Left ventricle myocardium inferior (tissue), 1 donor: Measurements from ENCODE around the gene EFEMP1. TPM values are rescaled to one million over a fixed set of nuclear protein-coding genes. Genes with fewer than 3 reads are reported as not detected.

Source experiments
- DNase-seq: peaks from one replicate; pipeline ENCODE4 v3.0.0-alpha.2; 2020
- H3K27ac ChIP-seq: fragments of 200-600 bp; replicated peaks from 2 replicates; pipeline ENCODE4 v1.8.0; 2021
- H3K27me3 ChIP-seq: fragments of 200-600 bp; 2 replicates; pipeline ENCODE4 v1.8.0; 2021; ENCODE audit warnings: low read depth
- H3K36me3 ChIP-seq: fragments of 200-600 bp; 2 replicates; pipeline ENCODE4 v1.8.0; 2021
- H3K4me1 ChIP-seq: fragments of 200-600 bp; 2 replicates; pipeline ENCODE4 v1.8.0; 2021
- H3K4me3 ChIP-seq: fragments of 200-600 bp; 2 replicates; pipeline ENCODE4 v1.8.0; 2021; ENCODE audit warnings: mild to moderate bottlenecking, moderate library complexity
- H3K9me3 ChIP-seq: fragments of 200-600 bp; replicated peaks from 2 replicates; pipeline ENCODE4 v1.8.0; 2021
- intact Hi-C: fragments of 100-400 bp; cut with micrococcal nuclease; formaldehyde crosslinking; loops from one replicate; pipeline ENCODE4 v1.11.0; 2022
- total RNA-seq: library from RNA; stranded (reverse); fragmentation: NEBNext Ultra II Directional; extraction: Animal tissue kit (Norgen Biotek cat#: 25700); gene quantifications from one replicate; pipeline ENCODE4 v1.2.1, GENCODE V29; 2021
- TF ChIP-seq, protein P1 (sequence below): fragments of 200-600 bp; IDR thresholded peaks from 2 replicates; pipeline ENCODE4 v1.8.0; 2021; ENCODE audit warnings: antibody characterized with exemption, mild to moderate bottlenecking, borderline replicate concordance
- donor health status: DM: no; HTN: yes; CAD: no; lungs with severe emphysema.

The EFEMP1 gene
- total RNA-seq, 1 donor from 2014 or later: 72.3 TPM

DNA sequence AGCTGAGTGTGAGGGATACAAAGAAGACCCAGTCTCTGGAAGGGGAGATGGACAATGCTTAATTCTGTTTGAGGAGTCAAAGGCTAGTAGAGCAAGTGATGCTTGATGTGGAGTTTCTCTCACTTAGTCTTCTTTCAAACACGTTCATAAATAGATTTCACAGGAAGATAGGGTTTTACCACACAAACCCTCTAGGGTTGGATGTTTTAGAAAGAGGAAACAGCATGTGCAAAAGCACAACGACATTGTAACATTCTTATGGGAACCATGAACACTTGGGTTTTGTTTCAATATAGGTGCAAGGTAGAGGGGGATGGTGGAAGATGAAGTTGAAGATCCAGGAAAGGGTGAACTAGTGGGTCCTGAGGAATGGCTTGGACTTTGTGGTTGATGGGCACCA is 10.8 kb upstream of the EFEMP1 start:
- TF ChIP-seq, protein P1, sequence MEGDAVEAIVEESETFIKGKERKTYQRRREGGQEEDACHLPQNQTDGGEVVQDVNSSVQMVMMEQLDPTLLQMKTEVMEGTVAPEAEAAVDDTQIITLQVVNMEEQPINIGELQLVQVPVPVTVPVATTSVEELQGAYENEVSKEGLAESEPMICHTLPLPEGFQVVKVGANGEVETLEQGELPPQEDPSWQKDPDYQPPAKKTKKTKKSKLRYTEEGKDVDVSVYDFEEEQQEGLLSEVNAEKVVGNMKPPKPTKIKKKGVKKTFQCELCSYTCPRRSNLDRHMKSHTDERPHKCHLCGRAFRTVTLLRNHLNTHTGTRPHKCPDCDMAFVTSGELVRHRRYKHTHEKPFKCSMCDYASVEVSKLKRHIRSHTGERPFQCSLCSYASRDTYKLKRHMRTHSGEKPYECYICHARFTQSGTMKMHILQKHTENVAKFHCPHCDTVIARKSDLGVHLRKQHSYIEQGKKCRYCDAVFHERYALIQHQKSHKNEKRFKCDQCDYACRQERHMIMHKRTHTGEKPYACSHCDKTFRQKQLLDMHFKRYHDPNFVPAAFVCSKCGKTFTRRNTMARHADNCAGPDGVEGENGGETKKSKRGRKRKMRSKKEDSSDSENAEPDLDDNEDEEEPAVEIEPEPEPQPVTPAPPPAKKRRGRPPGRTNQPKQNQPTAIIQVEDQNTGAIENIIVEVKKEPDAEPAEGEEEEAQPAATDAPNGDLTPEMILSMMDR: no peak
- Histone ChIP-seq H3K4me3 (no peak overlapping the region), H3K36me3 (no peaks in the 10 kb centered on the region), H3K27me3 (no peaks in the 10 kb centered on the region), H3K27ac (no peak overlapping the region), H3K4me1 (no peaks in the 10 kb centered on the region), H3K9me3 (no peaks in the 10 kb centered on the region)
- DNase-seq: no peak
- intact Hi-C loops: no loop called here

DNA sequence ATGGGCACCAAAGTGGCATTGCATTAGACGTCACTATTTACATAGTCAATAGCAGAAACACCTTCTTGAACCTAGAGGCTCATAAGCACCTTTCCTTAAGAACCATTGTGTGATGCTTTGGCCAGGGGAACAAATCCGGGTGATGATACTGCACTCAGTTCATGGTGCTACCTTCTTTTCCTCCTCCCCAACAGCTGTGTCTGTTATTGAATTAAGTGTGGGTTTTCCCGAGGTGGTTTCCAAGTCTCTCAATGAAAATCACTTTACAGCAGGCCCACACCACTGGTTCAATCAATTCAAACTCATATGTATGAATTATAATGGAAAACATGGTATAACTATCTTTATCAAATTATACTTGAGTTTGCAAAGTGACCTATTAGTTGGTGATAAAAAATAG is 9.3 kb upstream of the EFEMP1 start:
- peaks cover 8% of the 10 kb centered on the region for H3K27me3 ChIP-seq
- no peaks in the 10 kb centered on the region for H3K36me3 ChIP-seq
- intact Hi-C loops: no loop called here
- TF ChIP-seq, protein P1: no peak
- DNase-seq: no peak
- H3K9me3 ChIP-seq: no peaks in the 10 kb centered on the region
- no peak overlapping the region for H3K4me3 ChIP-seq
- no peak overlapping the region for H3K27ac ChIP-seq
- no peaks in the 10 kb centered on the region for H3K4me1 ChIP-seq

DNA sequence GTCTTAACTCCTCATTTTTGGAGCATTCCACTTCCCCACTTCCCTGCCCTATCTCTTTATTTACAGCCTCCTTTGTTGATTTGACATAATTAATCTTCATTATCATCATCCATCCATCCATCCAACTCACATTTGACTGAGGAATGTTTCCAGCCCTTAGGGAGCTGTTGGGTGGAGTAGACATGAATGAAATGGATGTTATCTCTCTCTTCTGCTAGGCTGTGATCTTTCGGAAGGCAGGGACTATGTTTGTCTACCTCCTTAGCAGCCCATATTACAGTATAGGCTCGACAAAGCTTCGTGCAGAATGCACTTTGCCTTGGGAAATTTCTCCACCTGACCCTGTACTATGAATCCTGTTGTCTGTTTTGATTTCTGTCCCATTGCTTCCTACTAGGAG is 7.7 kb upstream of the EFEMP1 start:
- peaks cover 22% of the 10 kb centered on the region for H3K27me3 ChIP-seq
- intact Hi-C loops: no loop called here

DNA sequence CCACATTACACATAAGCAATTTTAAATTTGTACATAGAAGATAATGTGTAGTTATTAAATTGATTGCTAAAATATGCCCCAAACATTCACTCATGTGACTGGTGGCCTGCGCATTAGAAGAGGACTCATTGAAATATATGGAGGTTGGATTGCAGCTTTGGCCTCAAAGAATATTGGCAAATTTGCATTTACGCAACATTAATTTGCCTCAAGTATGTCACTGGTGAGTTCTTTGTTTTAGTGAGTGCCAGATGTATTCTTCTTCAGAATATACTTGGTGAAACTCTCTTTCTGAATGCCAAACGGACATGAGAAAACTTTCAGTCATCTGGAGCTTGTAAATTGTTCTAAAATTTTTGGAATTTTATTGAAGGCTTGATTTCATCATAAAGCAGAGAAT is 5.9 kb upstream of the EFEMP1 start:
- no peak for DNase-seq
- intact Hi-C loops: no loop called here
- Histone ChIP-seq H3K27ac (no peak overlapping the region), H3K9me3 (no peaks in the 10 kb centered on the region), H3K4me3 (no peak overlapping the region), H3K36me3 (no peaks in the 10 kb centered on the region), H3K4me1 (no peaks in the 10 kb centered on the region), H3K27me3 (peaks cover 36% of the 10 kb centered on the region)
- TF ChIP-seq, protein P1: no peak

More for the DNA sequence above, 7.7 kb upstream of the EFEMP1 start:
- H3K36me3 ChIP-seq: no peaks in the 10 kb centered on the region
- no peak overlapping the region for H3K4me3 ChIP-seq
- TF ChIP-seq, protein P1: no peak
- H3K27ac ChIP-seq: no peak overlapping the region
- H3K4me1 ChIP-seq: no peaks in the 10 kb centered on the region
- H3K9me3 ChIP-seq: no peaks in the 10 kb centered on the region
- DNase-seq: no peak

DNA sequence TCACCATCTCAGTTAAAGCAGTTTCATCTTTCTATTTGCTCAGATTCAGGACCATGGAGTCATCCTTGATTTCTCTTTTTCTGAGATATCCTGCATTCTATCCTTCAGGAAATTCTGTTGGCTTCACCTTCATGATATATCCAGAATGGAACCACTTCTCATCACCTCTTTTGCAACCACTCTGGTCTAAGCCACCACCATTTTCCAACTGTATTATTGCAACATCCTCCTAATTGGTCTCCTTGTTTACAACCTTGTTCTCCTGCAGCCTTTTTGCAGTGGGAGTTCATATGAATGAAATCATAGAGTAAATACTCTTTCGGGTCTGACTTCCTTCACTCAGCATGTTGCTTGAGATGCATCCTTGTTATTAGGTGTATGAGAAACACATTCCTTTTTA is 3.4 kb upstream of the EFEMP1 start:
- no peak for DNase-seq
- no peaks in the 10 kb centered on the region for H3K36me3 ChIP-seq
- no peak overlapping the region for H3K27ac ChIP-seq
- H3K4me3 ChIP-seq: no peak overlapping the region
- peaks cover 60% of the 10 kb centered on the region for H3K27me3 ChIP-seq
- TF ChIP-seq, protein P1: no peak
- no peaks in the 10 kb centered on the region for H3K9me3 ChIP-seq
- peaks cover 22% of the 10 kb centered on the region for H3K4me1 ChIP-seq
- intact Hi-C loops: no loop called here

DNA sequence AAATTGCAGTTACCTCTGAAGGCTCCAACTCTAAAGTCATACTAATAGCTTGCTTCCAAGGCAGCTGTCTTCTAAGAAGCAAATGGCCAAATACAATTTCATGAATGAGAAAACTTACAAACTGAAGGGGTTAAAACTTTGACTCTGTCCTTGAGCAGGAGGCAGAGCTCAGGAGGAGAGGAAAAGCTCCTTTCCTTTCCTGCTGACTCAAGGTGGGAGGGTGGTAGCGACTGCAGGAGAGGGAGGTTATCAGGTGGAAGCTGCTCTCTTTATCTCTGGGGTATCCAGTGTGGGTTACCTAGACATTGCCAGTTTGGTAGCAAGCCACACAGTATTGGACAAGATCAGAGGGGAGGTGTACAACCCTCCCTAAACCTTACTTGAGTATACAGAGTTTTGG is 2.7 kb upstream of the EFEMP1 start:
- intact Hi-C loops: no loop called here
- peaks cover 63% of the 10 kb centered on the region for H3K27me3 ChIP-seq
- TF ChIP-seq, protein P1: no peak

More for the DNA sequence above, 2.7 kb upstream of the EFEMP1 start:
- peaks cover 22% of the 10 kb centered on the region for H3K4me1 ChIP-seq
- DNase-seq: no peak
- no peaks in the 10 kb centered on the region for H3K9me3 ChIP-seq
- no peak overlapping the region for H3K27ac ChIP-seq
- H3K36me3 ChIP-seq: no peaks in the 10 kb centered on the region
- no peak overlapping the region for H3K4me3 ChIP-seq
